LNCaP clone FGC (cell line): Measurements from ENCODE around the gene CCNDBP1.
A peak's percentile ranks its signal among the peaks of the same experiment; 100 is the strongest.
"Not testable (repeated sequence)": the region's sequence is repeated elsewhere in the genome, so short reads cannot be mapped to it uniquely, and the experiment has no call there.

ENCODE experiments used
- DNase-seq: peaks from one replicate; pipeline ENCODE4 v3.0.0-alpha.2; 2011; ENCODE audit warnings: low read depth
- H3K4me3 ChIP-seq: 2 replicates; pipeline ENCODE4 v1.5.1; 2011; ENCODE audit warnings: mild to moderate bottlenecking, low read depth, low read length, control low read depth
- CTCF ChIP-seq: IDR thresholded peaks from 2 replicates; pipeline ENCODE4 v1.5.1; 2012; ENCODE audit warnings: mild to moderate bottlenecking; ENCODE audit not compliant: control insufficient read depth, insufficient read depth; ENCODE audit errors: extremely low read depth

CCNDBP1 gene

GRCh38 chr15:43196760-43197548 is 11.8 kb downstream of the CCNDBP1 start:
- H3K4me3 ChIP-seq: no peak overlapping the region
- no peak for DNase-seq
- TF ChIP-seq CTCF: no peak

GRCh38 chr15:43197773-43198172 is 12.6 kb downstream of the CCNDBP1 start:
- not testable (repeated sequence) for H3K4me3 ChIP-seq, DNase-seq

- DNase-seq, H3K4me3 ChIP-seq: not testable (repeated sequence)
Observed at GRCh38 chr15:43198556-43198955, 13.4 kb downstream of the CCNDBP1 start.

GRCh38 chr15:43198992-43199391 is 13.8 kb downstream of the CCNDBP1 start:
- no peak for DNase-seq
- TF ChIP-seq CTCF: no peak
- H3K4me3 ChIP-seq: no peak overlapping the region

GRCh38 chr15:43199945-43200488 is 14.8 kb downstream of the CCNDBP1 start:
- no peak for TF ChIP-seq CTCF
- DNase-seq: no peak
- H3K4me3 ChIP-seq: no peak overlapping the region

GRCh38 chr15:43204016-43204901 is 19.1 kb downstream of the CCNDBP1 start:
- no peak for DNase-seq
- peak; percentile 74 for TF ChIP-seq CTCF

GRCh38 chr15:43206054-43206453 is 20.9 kb downstream of the CCNDBP1 start:
- no peak overlapping the region for H3K4me3 ChIP-seq
- TF ChIP-seq CTCF: no peak
- DNase-seq: no peak

More at GRCh38 chr15:43204016-43204901, 19.1 kb downstream of the CCNDBP1 start:
- H3K4me3 ChIP-seq: no peak overlapping the region
